Osteoblast (primary cell): ENCODE measurements around the gene FAM162A. TPM values are rescaled to one million over a fixed set of nuclear protein-coding genes. Genes with fewer than 3 reads are reported as not detected.

Source experiments
- DNase-seq: peaks from one replicate; pipeline ENCODE4 v3.0.0; 2011; ENCODE audit warnings: low spot score, mixed read lengths; ENCODE audit not compliant: insufficient read length; ENCODE audit errors: missing footprints
- H2AFZ ChIP-seq: 2 replicates; pipeline ENCODE4 v1.6.0; 2011; ENCODE audit warnings: mild to moderate bottlenecking, low read length
- H3K27ac ChIP-seq: 2 replicates; pipeline ENCODE4 v1.5.1; 2011; ENCODE audit warnings: mild to moderate bottlenecking, low read depth, low read length, moderate library complexity
- H3K27me3 ChIP-seq: 2 replicates; pipeline ENCODE4 v1.6.0; 2012; ENCODE audit warnings: mild to moderate bottlenecking, control low read depth, inconsistent platforms, low read length, moderate library complexity; ENCODE audit not compliant: insufficient read depth
- H3K36me3 ChIP-seq: 2 replicates; pipeline ENCODE4 v1.5.1; 2011; ENCODE audit warnings: mild to moderate bottlenecking, low read length, control low read depth, moderate library complexity; ENCODE audit not compliant: insufficient read depth
- H3K4me1 ChIP-seq: 2 replicates; pipeline ENCODE4 v1.5.1; 2011; ENCODE audit warnings: mild to moderate bottlenecking, low read length, control low read depth, moderate library complexity; ENCODE audit not compliant: insufficient read depth
- H3K4me2 ChIP-seq: 2 replicates; pipeline ENCODE4 v1.6.0; 2011; ENCODE audit warnings: mild to moderate bottlenecking, low read length; ENCODE audit not compliant: insufficient read depth
- H3K4me3 ChIP-seq: fragments of 200-600 bp; sonication (generic); 3 replicates; pipeline ENCODE4 v1.5.1; 2012; ENCODE audit warnings: mild to moderate bottlenecking, low read length, inconsistent platforms; ENCODE audit not compliant: insufficient read depth
- H3K79me2 ChIP-seq: 2 replicates; pipeline ENCODE4 v1.6.0; 2012; ENCODE audit warnings: mild to moderate bottlenecking, low read length, control low read depth, inconsistent platforms; ENCODE audit not compliant: insufficient read depth
- H3K9me3 ChIP-seq: 2 replicates; pipeline ENCODE4 v1.5.1; 2011; ENCODE audit warnings: low read depth, low read length, control low read depth
- H4K20me1 ChIP-seq: 2 replicates; pipeline ENCODE4 v1.6.0; 2012; ENCODE audit warnings: mild to moderate bottlenecking, low read length, control low read depth; ENCODE audit not compliant: insufficient read depth
- total RNA-seq: library from RNA; depleted of rRNA; stranded (reverse); fragments of >200 nt; gene quantifications from 2 replicates; pipeline ENCODE4 v1.2.3, GENCODE V29; 2012
- TF ChIP-seq, protein P1 (sequence below): IDR thresholded peaks from 2 replicates; pipeline ENCODE4 v1.5.1; 2011; ENCODE audit warnings: mild to moderate bottlenecking, low read depth, low read length, moderate library complexity; ENCODE audit errors: extremely low read depth

The FAM162A gene
- total RNA-seq, 1 donor: 6.5 TPM

- no peak overlapping the region for H3K27ac ChIP-seq
- DNase-seq: no peak
Observed at GRCh38 chr3:122405015-122405414, 21.0 kb downstream of the FAM162A start.

DNA sequence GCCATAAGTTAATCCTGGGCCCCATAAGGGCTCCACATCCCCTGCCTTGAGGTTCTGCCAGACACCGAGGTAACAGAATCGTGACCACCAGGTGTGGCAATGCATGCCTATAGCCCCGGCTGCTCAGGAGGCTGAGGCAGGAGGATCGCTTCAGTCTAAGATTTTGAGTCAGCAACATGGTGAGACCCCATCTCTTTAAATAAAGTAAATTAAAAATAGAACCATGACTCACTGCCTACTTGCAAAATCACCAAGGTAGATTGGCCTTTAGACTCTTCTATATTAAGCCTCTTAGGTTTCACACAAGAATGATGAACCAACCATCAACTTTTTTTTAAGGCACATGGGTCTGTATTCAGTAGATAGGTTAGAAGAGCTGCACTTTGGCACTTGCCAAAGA, 22.2 kb downstream of the FAM162A start:
- DNase-seq: no peak
- no peaks in the 10 kb centered on the region for H3K79me2 ChIP-seq
- H3K4me1 ChIP-seq: no peaks in the 10 kb centered on the region
- H3K4me3 ChIP-seq: no peak overlapping the region
- no peak overlapping the region for H3K27ac ChIP-seq
- TF ChIP-seq, protein P1, sequence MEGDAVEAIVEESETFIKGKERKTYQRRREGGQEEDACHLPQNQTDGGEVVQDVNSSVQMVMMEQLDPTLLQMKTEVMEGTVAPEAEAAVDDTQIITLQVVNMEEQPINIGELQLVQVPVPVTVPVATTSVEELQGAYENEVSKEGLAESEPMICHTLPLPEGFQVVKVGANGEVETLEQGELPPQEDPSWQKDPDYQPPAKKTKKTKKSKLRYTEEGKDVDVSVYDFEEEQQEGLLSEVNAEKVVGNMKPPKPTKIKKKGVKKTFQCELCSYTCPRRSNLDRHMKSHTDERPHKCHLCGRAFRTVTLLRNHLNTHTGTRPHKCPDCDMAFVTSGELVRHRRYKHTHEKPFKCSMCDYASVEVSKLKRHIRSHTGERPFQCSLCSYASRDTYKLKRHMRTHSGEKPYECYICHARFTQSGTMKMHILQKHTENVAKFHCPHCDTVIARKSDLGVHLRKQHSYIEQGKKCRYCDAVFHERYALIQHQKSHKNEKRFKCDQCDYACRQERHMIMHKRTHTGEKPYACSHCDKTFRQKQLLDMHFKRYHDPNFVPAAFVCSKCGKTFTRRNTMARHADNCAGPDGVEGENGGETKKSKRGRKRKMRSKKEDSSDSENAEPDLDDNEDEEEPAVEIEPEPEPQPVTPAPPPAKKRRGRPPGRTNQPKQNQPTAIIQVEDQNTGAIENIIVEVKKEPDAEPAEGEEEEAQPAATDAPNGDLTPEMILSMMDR: no peak
- no peaks in the 10 kb centered on the region for H3K27me3 ChIP-seq
- peaks cover 2% of the 10 kb centered on the region for H3K36me3 ChIP-seq
- no peak overlapping the region for H3K4me2 ChIP-seq
- H3K9me3 ChIP-seq: no peaks in the 10 kb centered on the region
- no peaks in the 10 kb centered on the region for H4K20me1 ChIP-seq
- no peak overlapping the region for H2AFZ ChIP-seq

More at GRCh38 chr3:122405015-122405414, 21.0 kb downstream of the FAM162A start:
- Histone ChIP-seq H3K36me3 (peaks cover 2% of the 10 kb centered on the region), H3K4me3 (no peak overlapping the region), H3K4me1 (no peaks in the 10 kb centered on the region), H3K27me3 (no peaks in the 10 kb centered on the region), H4K20me1 (no peaks in the 10 kb centered on the region), H3K4me2 (no peak overlapping the region), H2AFZ (no peak overlapping the region), H3K79me2 (no peaks in the 10 kb centered on the region), H3K9me3 (no peaks in the 10 kb centered on the region)
- TF ChIP-seq, protein P1: no peak

- H3K9me3 ChIP-seq: no peaks in the 10 kb centered on the region
- H3K27ac ChIP-seq: no peak overlapping the region
- no peak overlapping the region for H3K4me2 ChIP-seq
- no peaks in the 10 kb centered on the region for H3K27me3 ChIP-seq
- peaks cover 2% of the 10 kb centered on the region for H3K36me3 ChIP-seq
- TF ChIP-seq, protein P1: no peak
- H3K4me3 ChIP-seq: no peak overlapping the region
- H3K79me2 ChIP-seq: peaks cover 13% of the 10 kb centered on the region
- no peak overlapping the region for H2AFZ ChIP-seq
- DNase-seq: no peak
- no peaks in the 10 kb centered on the region for H3K4me1 ChIP-seq
- H4K20me1 ChIP-seq: peaks cover 5% of the 10 kb centered on the region
Observed at GRCh38 chr3:122407946-122408345, 24.0 kb downstream of the FAM162A start.

DNA sequence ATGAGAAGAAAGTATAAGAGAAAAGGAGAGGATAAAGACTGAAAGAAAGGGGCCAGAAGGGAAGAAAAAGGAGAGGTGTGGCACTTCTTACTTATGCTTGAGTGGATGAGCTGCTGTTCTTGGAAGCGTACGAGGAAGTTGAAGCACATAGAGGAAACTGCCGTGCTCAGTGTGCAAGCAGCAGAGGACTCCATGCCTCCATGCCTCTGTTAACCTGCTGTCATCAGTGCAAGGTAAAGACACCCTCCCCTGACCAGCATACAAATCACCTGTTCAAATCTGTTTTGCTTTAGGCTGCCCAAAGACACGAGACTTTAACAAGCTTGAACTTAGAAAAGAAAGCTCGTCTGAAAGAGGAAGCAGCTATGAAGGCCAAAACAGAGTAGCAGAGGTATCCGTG, 25.5 kb downstream of the FAM162A start:
- Histone ChIP-seq H2AFZ (no peak overlapping the region), H3K4me2 (no peak overlapping the region), H3K4me1 (peaks cover 4% of the 10 kb centered on the region), H3K9me3 (no peaks in the 10 kb centered on the region), H3K36me3 (peaks cover 7% of the 10 kb centered on the region), H3K27me3 (no peaks in the 10 kb centered on the region), H3K27ac (no peak overlapping the region), H4K20me1 (peaks cover 5% of the 10 kb centered on the region), H3K4me3 (no peak overlapping the region), H3K79me2 (peaks cover 28% of the 10 kb centered on the region)
- TF ChIP-seq, protein P1: no peak
- DNase-seq: no peak
